OCI-M1 (cell line): ENCODE measurements around the gene CAMKK1.
"Not testable (repeated sequence)": the region's sequence is repeated elsewhere in the genome, so short reads cannot be mapped to it uniquely, and the experiment has no call there.

Experiments
- DNase-seq: peaks from one replicate; lab custom pipeline; 2025; lab: John Stamatoyannopoulos, UW

The CAMKK1 gene

GRCh38 chr17:3845621-3846436 lies 47.0 kb downstream of the CAMKK1 start, which contains the start of gene NCBP3:
Gene NCBP3 (minus strand): TSS chr17:3846246. CDS start chr17:3846223, 23 bp downstream.
- DNase-seq: peak; percentile 97

GRCh38 chr17:3845291-3845620 lies 47.6 kb downstream of the CAMKK1 start:
- peak; percentile 53 for DNase-seq

- not testable (repeated sequence) for DNase-seq
Observed at GRCh38 chr17:3844556-3844955, 48.3 kb downstream of the CAMKK1 start.

- peak; percentile 61 for DNase-seq
Observed at GRCh38 chr17:3843935-3844516, 48.8 kb downstream of the CAMKK1 start.

- DNase-seq: no peak
Observed at GRCh38 chr17:3838206-3838605, 54.6 kb downstream of the CAMKK1 start.

GRCh38 chr17:3836551-3836950 lies 56.3 kb downstream of the CAMKK1 start:
- no peak for DNase-seq

GRCh38 chr17:3835410-3836229 lies 57.2 kb downstream of the CAMKK1 start:
- DNase-seq: no peak

GRCh38 chr17:3834811-3835210 lies 58.0 kb downstream of the CAMKK1 start:
- DNase-seq: no peak

GRCh38 chr17:3828852-3829232 lies 64.0 kb downstream of the CAMKK1 start:
- no peak for DNase-seq

GRCh38 chr17:3828151-3828851 lies 64.6 kb downstream of the CAMKK1 start:
- no peak for DNase-seq

- peak; percentile 80 for DNase-seq
Observed at GRCh38 chr17:3827124-3827773, 65.6 kb downstream of the CAMKK1 start.

GRCh38 chr17:3826191-3826590 lies 66.7 kb downstream of the CAMKK1 start:
- no peak for DNase-seq

- no peak for DNase-seq
Observed at GRCh38 chr17:3821101-3821500, 71.8 kb downstream of the CAMKK1 start.

- no peak for DNase-seq
Observed at GRCh38 chr17:3818786-3819185, 74.1 kb downstream of the CAMKK1 start.

GRCh38 chr17:3817851-3818605 lies 74.8 kb downstream of the CAMKK1 start:
- DNase-seq: no peak

GRCh38 chr17:3815925-3816324 lies 76.9 kb downstream of the CAMKK1 start:
- DNase-seq: no peak

- no peak for DNase-seq
Observed at GRCh38 chr17:3815122-3815521, 77.7 kb downstream of the CAMKK1 start.

GRCh38 chr17:3814361-3814760 lies 78.5 kb downstream of the CAMKK1 start:
- no peak for DNase-seq

GRCh38 chr17:3813171-3813570 lies 79.7 kb downstream of the CAMKK1 start:
- no peak for DNase-seq

GRCh38 chr17:3812771-3813170 lies 80.1 kb downstream of the CAMKK1 start:
- no peak for DNase-seq

- no peak for DNase-seq
Observed at GRCh38 chr17:3812284-3812683, 80.6 kb downstream of the CAMKK1 start.
